ENCODE results near the gene PRKN. TPM values are rescaled to one million over a fixed set of nuclear protein-coding genes. Genes with fewer than 3 reads are reported as not detected.

Gene PRKN
- total RNA-seq, 1 experiment from 2014 or later = 2.0 TPM

DNA sequence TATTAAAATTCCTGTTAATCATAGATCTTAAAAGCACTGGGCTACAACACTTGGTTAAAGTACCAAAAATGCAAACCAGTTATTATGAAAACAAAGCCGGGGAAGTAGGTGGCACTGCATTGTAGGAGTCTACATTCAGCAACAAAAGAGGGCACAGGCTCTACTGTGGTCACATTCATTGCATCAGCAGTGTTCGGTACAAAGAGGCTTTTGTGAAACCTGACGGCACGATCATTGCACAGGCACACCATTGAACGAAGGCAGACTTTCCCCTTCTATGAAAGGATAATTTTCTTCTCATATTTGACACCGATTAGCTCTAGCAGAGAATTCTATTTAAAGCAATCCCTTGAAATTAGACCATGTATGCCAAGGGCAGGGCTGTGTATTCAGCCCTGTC, 1409.1 kb downstream of the PRKN start:
- Histone ChIP-seq H3T11ph (ENCODE audit: low read length) (no peak overlapping the region), H2BK120ac (ENCODE audit: low read depth, low read length, poor library complexity, severe bottlenecking) (no peak overlapping the region), H2AK5ac (ENCODE audit: insufficient read length, low read length) (no peak overlapping the region), H4K20me1 (ENCODE audit: control insufficient read depth, insufficient read depth, insufficient read length) (no peaks in the 10 kb centered on the region), H3K4ac (ENCODE audit: low read depth, low read length) (no peak overlapping the region), H2BK20ac (ENCODE audit: low read depth, low read length, poor library complexity, severe bottlenecking) (no peak overlapping the region), H3K79me1 (ENCODE audit: insufficient read depth, low read depth, low read length, poor library complexity, severe bottlenecking) (no peaks in the 10 kb centered on the region), H3K23ac (ENCODE audit: insufficient read length, low read depth, low read length) (no peak overlapping the region), H3K4me2 (ENCODE audit: insufficient read depth, insufficient read length, low read length) (no peak overlapping the region), H3K79me2 (ENCODE audit: insufficient read depth, low read length) (no peaks in the 10 kb centered on the region), H3K4me1 (ENCODE audit: insufficient read depth, low read length) (peaks cover 2% of the 10 kb centered on the region; the same call in 1 of the 2 replicates), H2BK5ac (ENCODE audit: insufficient read length, low read length) (no peak overlapping the region), H4K5ac (ENCODE audit: insufficient read length, low read depth, low read length) (no peak overlapping the region), H3K9me3 (ENCODE audit: control insufficient read depth, low read depth, low read length) (no peaks in the 10 kb centered on the region), H3K14ac (ENCODE audit: insufficient read depth, low read length) (no peak overlapping the region), H3K27me3 (ENCODE audit: insufficient read depth, low read length) (no peaks in the 10 kb centered on the region), H2AFZ (ENCODE audit: low read length) (no peak overlapping the region), H3K23me2 (ENCODE audit: insufficient read length, low read depth, low read length, poor library complexity, severe bottlenecking) (no peaks in the 10 kb centered on the region), H3K56ac (ENCODE audit: insufficient read length, low read depth, low read length) (no peak overlapping the region), H3K27ac (ENCODE audit: insufficient read length, low read depth, low read length) (no peak overlapping the region), H3K18ac (ENCODE audit: insufficient read length, low read depth, low read length) (no peak overlapping the region), H4K8ac (replicated peaks; ENCODE audit: insufficient read length, low read depth, low read length) (no peak overlapping the region), H4K91ac (ENCODE audit: insufficient read length, low read depth, low read length) (no peak overlapping the region), H2BK12ac (ENCODE audit: insufficient read length, low read depth, low read length) (no peak overlapping the region), H3K9ac (ENCODE audit: extremely low read depth, insufficient read length, low read length) (no peak overlapping the region), H2BK15ac (ENCODE audit: low read depth, low read length) (no peak overlapping the region)
- Mint-ChIP-seq H3K27ac (no peak overlapping the region), H3K27me3 (ENCODE audit: low read depth) (peaks cover 1% of the 10 kb centered on the region; the same call in 1 of the 2 replicates), H3K4me1 (peaks cover 20 to 24% of the 10 kb centered on the region in 2 experiments), H3K36me3 (ENCODE audit: insufficient read depth in 1 of 3, low read depth in 3 of 3) (peaks cover 3 to 20% (median 10%) of the 10 kb centered on the region in 3 experiments), H3K4me3 (no peak overlapping the region), H3K9me3 (peaks cover 23 to 24% of the 10 kb centered on the region in 2 experiments)
- no peak for DNase-seq
- TF ChIP-seq, protein P1, sequence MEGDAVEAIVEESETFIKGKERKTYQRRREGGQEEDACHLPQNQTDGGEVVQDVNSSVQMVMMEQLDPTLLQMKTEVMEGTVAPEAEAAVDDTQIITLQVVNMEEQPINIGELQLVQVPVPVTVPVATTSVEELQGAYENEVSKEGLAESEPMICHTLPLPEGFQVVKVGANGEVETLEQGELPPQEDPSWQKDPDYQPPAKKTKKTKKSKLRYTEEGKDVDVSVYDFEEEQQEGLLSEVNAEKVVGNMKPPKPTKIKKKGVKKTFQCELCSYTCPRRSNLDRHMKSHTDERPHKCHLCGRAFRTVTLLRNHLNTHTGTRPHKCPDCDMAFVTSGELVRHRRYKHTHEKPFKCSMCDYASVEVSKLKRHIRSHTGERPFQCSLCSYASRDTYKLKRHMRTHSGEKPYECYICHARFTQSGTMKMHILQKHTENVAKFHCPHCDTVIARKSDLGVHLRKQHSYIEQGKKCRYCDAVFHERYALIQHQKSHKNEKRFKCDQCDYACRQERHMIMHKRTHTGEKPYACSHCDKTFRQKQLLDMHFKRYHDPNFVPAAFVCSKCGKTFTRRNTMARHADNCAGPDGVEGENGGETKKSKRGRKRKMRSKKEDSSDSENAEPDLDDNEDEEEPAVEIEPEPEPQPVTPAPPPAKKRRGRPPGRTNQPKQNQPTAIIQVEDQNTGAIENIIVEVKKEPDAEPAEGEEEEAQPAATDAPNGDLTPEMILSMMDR (conservative IDR thresholded peaks at IDR 0.05) = no peak
- WGBS (ENCODE audit: extremely low coverage, insufficient read length, low lambda C conversion rate) = no CpG with 5 or more reads among the region's 6 CpGs
